ENCODE data around the gene ID1. TPM values are rescaled to one million over a fixed set of nuclear protein-coding genes. Genes with fewer than 3 reads are reported as not detected.

The ID1 gene
- total and polyA plus RNA-seq, 2 of the 13 experiments (the other 11 are each of a cell fraction or from before 2014, with no cell fraction given) = 320 to 419 TPM

DNA sequence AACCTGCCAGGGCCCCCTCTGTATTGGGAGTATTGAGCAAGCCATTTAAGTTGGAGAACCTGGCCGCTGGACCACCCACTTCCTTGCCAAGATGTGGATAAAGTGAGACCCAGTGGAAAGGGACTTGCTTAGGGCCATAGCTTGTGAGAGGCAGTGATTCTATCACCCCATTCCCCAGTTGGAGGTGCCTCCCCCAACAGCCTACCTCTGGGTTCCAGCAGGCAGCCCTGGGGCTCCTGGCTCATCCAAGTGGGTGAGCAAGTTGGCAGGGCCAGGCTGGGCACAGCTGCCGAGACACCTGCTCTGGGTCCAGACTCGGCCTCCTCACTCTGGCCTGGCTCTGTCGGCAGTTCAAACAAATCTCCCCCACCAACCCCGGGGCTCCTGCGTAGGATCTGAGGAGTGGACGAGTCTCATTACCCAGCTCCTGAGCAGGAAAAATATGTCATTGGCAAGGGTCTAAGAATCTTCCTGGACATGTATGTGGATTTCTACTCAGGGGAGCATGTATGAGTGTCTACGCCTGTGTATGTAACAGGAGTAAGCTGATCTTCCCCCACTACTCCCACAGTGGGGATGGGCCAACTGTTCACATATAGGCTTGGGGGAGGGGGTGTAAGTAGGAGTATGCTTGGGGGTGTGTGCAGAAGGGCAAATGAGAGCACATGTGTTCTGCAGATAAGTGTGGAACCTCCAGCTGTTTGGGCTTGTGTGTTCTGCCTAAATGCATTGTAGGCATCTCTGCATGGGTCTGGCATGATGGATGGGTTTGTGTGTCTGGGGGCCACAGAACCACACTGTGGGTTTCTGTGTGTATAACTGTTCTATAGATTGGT lies 1.9 kb downstream of the ID1 start (continued):
- TF ChIP-seq TOE1 (CRISPR knock-in tag; IDR thresholded peaks at IDR 0.05) = no peak
- no peak; the same call in 1 of the 2 replicates for TF ChIP-seq FIP1L1 (IDR thresholded peaks at IDR 0.05; ENCODE audit: borderline replicate concordance, insufficient read depth, low read depth, low read length)
- TF ChIP-seq, protein P1, sequence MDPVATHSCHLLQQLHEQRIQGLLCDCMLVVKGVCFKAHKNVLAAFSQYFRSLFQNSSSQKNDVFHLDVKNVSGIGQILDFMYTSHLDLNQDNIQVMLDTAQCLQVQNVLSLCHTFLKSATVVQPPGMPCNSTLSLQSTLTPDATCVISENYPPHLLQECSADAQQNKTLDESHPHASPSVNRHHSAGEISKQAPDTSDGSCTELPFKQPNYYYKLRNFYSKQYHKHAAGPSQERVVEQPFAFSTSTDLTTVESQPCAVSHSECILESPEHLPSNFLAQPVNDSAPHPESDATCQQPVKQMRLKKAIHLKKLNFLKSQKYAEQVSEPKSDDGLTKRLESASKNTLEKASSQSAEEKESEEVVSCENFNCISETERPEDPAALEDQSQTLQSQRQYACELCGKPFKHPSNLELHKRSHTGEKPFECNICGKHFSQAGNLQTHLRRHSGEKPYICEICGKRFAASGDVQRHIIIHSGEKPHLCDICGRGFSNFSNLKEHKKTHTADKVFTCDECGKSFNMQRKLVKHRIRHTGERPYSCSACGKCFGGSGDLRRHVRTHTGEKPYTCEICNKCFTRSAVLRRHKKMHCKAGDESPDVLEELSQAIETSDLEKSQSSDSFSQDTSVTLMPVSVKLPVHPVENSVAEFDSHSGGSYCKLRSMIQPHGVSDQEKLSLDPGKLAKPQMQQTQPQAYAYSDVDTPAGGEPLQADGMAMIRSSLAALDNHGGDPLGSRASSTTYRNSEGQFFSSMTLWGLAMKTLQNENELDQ (CRISPR knock-in tag; IDR thresholded peaks at IDR 0.05; ENCODE audit: borderline replicate concordance) = 0 out of 2 replicates have a peak, but pooled peaks have one; percentile 88
- TF ChIP-seq, protein P2, sequence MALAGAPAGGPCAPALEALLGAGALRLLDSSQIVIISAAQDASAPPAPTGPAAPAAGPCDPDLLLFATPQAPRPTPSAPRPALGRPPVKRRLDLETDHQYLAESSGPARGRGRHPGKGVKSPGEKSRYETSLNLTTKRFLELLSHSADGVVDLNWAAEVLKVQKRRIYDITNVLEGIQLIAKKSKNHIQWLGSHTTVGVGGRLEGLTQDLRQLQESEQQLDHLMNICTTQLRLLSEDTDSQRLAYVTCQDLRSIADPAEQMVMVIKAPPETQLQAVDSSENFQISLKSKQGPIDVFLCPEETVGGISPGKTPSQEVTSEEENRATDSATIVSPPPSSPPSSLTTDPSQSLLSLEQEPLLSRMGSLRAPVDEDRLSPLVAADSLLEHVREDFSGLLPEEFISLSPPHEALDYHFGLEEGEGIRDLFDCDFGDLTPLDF (CRISPR knock-in tag; IDR thresholded peaks at IDR 0.05) = 0 out of 2 replicates have a peak, but pooled peaks have one; percentile 51
- no peak for TF ChIP-seq HHEX (CRISPR knock-in tag; IDR thresholded peaks at IDR 0.05)
- TF ChIP-seq, protein P3, sequence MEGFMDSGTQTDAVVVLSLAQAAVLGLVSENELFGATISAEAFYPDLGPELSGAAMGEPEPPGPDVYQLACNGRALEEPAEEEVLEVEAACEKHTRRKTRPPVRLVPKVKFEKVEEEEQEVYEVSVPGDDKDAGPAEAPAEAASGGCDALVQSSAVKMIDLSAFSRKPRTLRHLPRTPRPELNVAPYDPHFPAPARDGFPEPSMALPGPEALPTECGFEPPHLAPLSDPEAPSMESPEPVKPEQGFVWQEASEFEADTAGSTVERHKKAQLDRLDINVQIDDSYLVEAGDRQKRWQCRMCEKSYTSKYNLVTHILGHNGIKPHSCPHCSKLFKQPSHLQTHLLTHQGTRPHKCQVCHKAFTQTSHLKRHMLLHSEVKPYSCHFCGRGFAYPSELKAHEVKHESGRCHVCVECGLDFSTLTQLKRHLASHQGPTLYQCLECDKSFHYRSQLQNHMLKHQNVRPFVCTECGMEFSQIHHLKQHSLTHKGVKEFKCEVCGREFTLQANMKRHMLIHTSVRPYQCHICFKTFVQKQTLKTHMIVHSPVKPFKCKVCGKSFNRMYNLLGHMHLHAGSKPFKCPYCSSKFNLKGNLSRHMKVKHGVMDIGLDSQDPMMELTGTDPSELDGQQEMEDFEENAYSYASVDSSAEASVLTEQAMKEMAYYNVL (CRISPR knock-in tag; IDR thresholded peaks at IDR 0.05; ENCODE audit: borderline replicate concordance) = peak; percentile 94
- peak; percentile 18; the same call in 1 of the 2 replicates for TF ChIP-seq BRCA1 (CRISPR knock-in tag; IDR thresholded peaks at IDR 0.05)
- TF ChIP-seq, protein P4, sequence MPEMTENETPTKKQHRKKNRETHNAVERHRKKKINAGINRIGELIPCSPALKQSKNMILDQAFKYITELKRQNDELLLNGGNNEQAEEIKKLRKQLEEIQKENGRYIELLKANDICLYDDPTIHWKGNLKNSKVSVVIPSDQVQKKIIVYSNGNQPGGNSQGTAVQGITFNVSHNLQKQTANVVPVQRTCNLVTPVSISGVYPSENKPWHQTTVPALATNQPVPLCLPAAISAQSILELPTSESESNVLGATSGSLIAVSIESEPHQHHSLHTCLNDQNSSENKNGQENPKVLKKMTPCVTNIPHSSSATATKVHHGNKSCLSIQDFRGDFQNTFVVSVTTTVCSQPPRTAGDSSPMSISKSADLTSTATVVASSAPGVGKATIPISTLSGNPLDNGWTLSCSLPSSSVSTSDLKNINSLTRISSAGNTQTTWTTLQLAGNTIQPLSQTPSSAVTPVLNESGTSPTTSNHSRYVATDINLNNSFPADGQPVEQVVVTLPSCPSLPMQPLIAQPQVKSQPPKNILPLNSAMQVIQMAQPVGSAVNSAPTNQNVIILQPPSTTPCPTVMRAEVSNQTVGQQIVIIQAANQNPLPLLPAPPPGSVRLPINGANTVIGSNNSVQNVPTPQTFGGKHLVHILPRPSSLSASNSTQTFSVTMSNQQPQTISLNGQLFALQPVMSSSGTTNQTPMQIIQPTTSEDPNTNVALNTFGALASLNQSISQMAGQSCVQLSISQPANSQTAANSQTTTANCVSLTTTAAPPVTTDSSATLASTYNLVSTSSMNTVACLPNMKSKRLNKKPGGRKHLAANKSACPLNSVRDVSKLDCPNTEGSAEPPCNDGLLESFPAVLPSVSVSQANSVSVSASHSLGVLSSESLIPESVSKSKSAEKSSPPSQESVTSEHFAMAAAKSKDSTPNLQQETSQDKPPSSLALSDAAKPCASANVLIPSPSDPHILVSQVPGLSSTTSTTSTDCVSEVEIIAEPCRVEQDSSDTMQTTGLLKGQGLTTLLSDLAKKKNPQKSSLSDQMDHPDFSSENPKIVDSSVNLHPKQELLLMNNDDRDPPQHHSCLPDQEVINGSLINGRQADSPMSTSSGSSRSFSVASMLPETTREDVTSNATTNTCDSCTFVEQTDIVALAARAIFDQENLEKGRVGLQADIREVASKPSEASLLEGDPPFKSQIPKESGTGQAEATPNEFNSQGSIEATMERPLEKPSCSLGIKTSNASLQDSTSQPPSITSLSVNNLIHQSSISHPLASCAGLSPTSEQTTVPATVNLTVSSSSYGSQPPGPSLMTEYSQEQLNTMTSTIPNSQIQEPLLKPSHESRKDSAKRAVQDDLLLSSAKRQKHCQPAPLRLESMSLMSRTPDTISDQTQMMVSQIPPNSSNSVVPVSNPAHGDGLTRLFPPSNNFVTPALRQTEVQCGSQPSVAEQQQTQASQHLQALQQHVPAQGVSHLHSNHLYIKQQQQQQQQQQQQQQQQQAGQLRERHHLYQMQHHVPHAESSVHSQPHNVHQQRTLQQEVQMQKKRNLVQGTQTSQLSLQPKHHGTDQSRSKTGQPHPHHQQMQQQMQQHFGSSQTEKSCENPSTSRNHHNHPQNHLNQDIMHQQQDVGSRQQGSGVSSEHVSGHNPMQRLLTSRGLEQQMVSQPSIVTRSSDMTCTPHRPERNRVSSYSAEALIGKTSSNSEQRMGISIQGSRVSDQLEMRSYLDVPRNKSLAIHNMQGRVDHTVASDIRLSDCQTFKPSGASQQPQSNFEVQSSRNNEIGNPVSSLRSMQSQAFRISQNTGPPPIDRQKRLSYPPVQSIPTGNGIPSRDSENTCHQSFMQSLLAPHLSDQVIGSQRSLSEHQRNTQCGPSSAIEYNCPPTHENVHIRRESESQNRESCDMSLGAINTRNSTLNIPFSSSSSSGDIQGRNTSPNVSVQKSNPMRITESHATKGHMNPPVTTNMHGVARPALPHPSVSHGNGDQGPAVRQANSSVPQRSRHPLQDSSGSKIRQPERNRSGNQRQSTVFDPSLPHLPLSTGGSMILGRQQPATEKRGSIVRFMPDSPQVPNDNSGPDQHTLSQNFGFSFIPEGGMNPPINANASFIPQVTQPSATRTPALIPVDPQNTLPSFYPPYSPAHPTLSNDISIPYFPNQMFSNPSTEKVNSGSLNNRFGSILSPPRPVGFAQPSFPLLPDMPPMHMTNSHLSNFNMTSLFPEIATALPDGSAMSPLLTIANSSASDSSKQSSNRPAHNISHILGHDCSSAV (CRISPR knock-in tag; IDR thresholded peaks at IDR 0.05; ENCODE audit: borderline replicate concordance) = no peak
- no peak for TF ChIP-seq ZNF30 (CRISPR knock-in tag; IDR thresholded peaks at IDR 0.05)
- TF ChIP-seq, protein P5, sequence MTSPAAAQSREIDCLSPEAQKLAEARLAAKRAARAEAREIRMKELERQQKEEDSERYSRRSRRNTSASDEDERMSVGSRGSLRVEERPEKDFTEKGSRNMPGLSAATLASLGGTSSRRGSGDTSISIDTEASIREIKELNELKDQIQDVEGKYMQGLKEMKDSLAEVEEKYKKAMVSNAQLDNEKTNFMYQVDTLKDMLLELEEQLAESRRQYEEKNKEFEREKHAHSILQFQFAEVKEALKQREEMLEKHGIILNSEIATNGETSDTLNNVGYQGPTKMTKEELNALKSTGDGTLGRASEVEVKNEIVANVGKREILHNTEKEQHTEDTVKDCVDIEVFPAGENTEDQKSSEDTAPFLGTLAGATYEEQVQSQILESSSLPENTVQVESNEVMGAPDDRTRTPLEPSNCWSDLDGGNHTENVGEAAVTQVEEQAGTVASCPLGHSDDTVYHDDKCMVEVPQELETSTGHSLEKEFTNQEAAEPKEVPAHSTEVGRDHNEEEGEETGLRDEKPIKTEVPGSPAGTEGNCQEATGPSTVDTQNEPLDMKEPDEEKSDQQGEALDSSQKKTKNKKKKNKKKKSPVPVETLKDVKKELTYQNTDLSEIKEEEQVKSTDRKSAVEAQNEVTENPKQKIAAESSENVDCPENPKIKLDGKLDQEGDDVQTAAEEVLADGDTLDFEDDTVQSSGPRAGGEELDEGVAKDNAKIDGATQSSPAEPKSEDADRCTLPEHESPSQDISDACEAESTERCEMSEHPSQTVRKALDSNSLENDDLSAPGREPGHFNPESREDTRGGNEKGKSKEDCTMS (CRISPR knock-in tag; conservative IDR thresholded peaks at IDR 0.05) = peak; percentile 43; the same call in 1 of the 2 replicates

All from HepG2 (cell line).